Neural progenitor cell (in vitro differentiated cells): Measurements from ENCODE around the gene ZBTB43.

Source experiments
- CTCF ChIP-seq: fragments of 200-600 bp; sonication (generic); IDR thresholded peaks from 2 replicates; pipeline ENCODE4 v1.5.1; 2017; ENCODE audit warnings: antibody characterized with exemption, mild to moderate bottlenecking
- EZH2 ChIP-seq: fragments of 200-600 bp; sonication (generic); IDR thresholded peaks from 2 replicates; pipeline ENCODE4 v1.6.1; 2017; ENCODE audit warnings: antibody characterized with exemption, mild to moderate bottlenecking, moderate library complexity

GRCh38 chr9:126782053-126782388 lies 22.8 kb upstream of the ZBTB43 start:
- TF ChIP-seq EZH2, result no peak
- TF ChIP-seq CTCF, result no peak
